ENCODE data around the gene C8G. TPM values are rescaled to one million over a fixed set of nuclear protein-coding genes. Genes with fewer than 3 reads are reported as not detected.

Gene C8G
- total and polyA plus RNA-seq, 9 of the 15 experiments (the other 6 are each of a cell fraction or from before 2014, with no cell fraction given), result 0.35 to 5.9 (median 2.7) TPM; not detected in 2

DNA sequence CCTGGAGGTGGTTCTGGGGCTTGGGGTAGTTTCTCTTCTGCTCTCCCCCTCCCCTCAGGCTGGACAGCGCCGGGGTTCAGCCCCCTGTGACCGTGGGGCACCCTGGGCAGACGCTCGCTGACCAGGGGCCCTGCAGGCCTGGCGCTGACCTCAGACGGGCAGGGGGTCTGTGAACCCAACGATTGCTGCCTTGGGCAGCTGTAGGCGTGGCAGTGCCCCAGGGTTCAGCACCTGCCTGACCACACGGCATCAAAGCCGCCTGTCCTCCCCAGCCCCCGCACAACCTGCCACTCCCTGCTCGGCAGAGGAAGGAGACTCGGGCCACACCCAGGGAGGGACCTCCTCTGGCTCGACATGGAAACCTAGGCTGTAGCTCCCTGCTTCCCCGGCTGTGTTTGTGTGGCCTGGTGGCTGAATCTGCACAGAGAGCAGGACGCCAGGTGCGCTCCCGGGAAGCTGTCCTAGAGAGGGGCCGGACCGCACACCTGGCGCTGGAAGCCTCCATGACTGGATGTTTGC is 19.2 kb downstream of the C8G start (continued):
- TF ChIP-seq, protein P1, sequence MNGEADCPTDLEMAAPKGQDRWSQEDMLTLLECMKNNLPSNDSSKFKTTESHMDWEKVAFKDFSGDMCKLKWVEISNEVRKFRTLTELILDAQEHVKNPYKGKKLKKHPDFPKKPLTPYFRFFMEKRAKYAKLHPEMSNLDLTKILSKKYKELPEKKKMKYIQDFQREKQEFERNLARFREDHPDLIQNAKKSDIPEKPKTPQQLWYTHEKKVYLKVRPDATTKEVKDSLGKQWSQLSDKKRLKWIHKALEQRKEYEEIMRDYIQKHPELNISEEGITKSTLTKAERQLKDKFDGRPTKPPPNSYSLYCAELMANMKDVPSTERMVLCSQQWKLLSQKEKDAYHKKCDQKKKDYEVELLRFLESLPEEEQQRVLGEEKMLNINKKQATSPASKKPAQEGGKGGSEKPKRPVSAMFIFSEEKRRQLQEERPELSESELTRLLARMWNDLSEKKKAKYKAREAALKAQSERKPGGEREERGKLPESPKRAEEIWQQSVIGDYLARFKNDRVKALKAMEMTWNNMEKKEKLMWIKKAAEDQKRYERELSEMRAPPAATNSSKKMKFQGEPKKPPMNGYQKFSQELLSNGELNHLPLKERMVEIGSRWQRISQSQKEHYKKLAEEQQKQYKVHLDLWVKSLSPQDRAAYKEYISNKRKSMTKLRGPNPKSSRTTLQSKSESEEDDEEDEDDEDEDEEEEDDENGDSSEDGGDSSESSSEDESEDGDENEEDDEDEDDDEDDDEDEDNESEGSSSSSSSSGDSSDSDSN (IDR thresholded peaks at IDR 0.05; ENCODE audit: borderline replicate concordance in 1 of 2, low read depth in 2 of 2, low read length in 2 of 2), result no peak
- TF ChIP-seq, protein P2, sequence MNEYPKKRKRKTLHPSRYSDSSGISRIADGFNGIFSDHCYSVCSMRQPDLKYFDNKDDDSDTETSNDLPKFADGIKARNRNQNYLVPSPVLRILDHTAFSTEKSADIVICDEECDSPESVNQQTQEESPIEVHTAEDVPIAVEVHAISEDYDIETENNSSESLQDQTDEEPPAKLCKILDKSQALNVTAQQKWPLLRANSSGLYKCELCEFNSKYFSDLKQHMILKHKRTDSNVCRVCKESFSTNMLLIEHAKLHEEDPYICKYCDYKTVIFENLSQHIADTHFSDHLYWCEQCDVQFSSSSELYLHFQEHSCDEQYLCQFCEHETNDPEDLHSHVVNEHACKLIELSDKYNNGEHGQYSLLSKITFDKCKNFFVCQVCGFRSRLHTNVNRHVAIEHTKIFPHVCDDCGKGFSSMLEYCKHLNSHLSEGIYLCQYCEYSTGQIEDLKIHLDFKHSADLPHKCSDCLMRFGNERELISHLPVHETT (CRISPR knock-in tag; conservative IDR thresholded peaks at IDR 0.05 in 1 of 2, IDR thresholded peaks at IDR 0.05 in 1 of 2), result no peak
- no peak for TF ChIP-seq KDM1A (IDR thresholded peaks at IDR 0.05)
- no peak for TF ChIP-seq ZNF766 (CRISPR knock-in tag; conservative IDR thresholded peaks at IDR 0.05)
- TF ChIP-seq, protein P3, sequence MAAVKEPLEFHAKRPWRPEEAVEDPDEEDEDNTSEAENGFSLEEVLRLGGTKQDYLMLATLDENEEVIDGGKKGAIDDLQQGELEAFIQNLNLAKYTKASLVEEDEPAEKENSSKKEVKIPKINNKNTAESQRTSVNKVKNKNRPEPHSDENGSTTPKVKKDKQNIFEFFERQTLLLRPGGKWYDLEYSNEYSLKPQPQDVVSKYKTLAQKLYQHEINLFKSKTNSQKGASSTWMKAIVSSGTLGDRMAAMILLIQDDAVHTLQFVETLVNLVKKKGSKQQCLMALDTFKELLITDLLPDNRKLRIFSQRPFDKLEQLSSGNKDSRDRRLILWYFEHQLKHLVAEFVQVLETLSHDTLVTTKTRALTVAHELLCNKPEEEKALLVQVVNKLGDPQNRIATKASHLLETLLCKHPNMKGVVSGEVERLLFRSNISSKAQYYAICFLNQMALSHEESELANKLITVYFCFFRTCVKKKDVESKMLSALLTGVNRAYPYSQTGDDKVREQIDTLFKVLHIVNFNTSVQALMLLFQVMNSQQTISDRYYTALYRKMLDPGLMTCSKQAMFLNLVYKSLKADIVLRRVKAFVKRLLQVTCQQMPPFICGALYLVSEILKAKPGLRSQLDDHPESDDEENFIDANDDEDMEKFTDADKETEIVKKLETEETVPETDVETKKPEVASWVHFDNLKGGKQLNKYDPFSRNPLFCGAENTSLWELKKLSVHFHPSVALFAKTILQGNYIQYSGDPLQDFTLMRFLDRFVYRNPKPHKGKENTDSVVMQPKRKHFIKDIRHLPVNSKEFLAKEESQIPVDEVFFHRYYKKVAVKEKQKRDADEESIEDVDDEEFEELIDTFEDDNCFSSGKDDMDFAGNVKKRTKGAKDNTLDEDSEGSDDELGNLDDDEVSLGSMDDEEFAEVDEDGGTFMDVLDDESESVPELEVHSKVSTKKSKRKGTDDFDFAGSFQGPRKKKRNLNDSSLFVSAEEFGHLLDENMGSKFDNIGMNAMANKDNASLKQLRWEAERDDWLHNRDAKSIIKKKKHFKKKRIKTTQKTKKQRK (IDR thresholded peaks at IDR 0.05; ENCODE audit: borderline replicate concordance, low read depth, low read length), result no peak
- TF ChIP-seq SMARCA4 (IDR thresholded peaks at IDR 0.05), result 0 out of 2 replicates have a peak, but pooled peaks have one; percentile 10
- no peak for TF ChIP-seq SIN3A (IDR thresholded peaks at IDR 0.05; ENCODE audit: borderline replicate concordance in 2 of 2, control insufficient read depth in 1 of 2, low read depth in 2 of 2, low read length in 2 of 2)
- TF ChIP-seq, protein P4, sequence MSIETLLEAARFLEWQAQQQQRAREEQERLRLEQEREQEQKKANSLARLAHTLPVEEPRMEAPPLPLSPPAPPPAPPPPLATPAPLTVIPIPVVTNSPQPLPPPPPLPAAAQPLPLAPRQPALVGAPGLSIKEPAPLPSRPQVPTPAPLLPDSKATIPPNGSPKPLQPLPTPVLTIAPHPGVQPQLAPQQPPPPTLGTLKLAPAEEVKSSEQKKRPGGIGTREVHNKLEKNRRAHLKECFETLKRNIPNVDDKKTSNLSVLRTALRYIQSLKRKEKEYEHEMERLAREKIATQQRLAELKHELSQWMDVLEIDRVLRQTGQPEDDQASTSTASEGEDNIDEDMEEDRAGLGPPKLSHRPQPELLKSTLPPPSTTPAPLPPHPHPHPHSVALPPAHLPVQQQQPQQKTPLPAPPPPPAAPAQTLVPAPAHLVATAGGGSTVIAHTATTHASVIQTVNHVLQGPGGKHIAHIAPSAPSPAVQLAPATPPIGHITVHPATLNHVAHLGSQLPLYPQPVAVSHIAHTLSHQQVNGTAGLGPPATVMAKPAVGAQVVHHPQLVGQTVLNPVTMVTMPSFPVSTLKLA (conservative IDR thresholded peaks at IDR 0.05), result peak in 1 of 2 experiments; percentile 59; a peak in 2 of 4 replicates
- TF ChIP-seq TEAD1 (CRISPR knock-in tag; IDR thresholded peaks at IDR 0.05), result no peak
- no peak for TF ChIP-seq NFYB (IDR thresholded peaks at IDR 0.05; ENCODE audit: extremely low read depth, insufficient read length)
- no peak for TF ChIP-seq TEAD4 (IDR thresholded peaks at IDR 0.05; ENCODE audit: low read length)
- no peak for TF ChIP-seq TEAD4 (CRISPR knock-in tag; IDR thresholded peaks at IDR 0.05; ENCODE audit: borderline replicate concordance)
- TF ChIP-seq, protein P5, sequence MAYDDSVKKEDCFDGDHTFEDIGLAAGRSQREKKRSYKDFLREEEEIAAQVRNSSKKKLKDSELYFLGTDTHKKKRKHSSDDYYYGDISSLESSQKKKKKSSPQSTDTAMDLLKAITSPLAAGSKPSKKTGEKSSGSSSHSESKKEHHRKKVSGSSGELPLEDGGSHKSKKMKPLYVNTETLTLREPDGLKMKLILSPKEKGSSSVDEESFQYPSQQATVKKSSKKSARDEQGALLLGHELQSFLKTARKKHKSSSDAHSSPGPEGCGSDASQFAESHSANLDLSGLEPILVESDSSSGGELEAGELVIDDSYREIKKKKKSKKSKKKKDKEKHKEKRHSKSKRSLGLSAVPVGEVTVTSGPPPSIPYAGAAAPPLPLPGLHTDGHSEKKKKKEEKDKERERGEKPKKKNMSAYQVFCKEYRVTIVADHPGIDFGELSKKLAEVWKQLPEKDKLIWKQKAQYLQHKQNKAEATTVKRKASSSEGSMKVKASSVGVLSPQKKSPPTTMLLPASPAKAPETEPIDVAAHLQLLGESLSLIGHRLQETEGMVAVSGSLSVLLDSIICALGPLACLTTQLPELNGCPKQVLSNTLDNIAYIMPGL (CRISPR knock-in tag; IDR thresholded peaks at IDR 0.05), result no peak
